Thyroid gland (tissue), 4 donors: ENCODE measurements around the gene CCNK. TPM values are rescaled to one million over a fixed set of nuclear protein-coding genes. Genes with fewer than 3 reads are reported as not detected.
A peak's percentile ranks its signal among the peaks of the same experiment; 100 is the strongest.

Experiments
- DNase-seq, 2 donors: peaks; one replicate each; pipeline ENCODE4 v3.0.0-alpha.2; 2019
- H3K27ac ChIP-seq, 3 donors: fragments of 200-600 bp; sonication (generic); 1 replicate in 2 of 3; 2 replicates in 1 of 3; pipeline ENCODE4 v1.5.1; 2016 to 2019; ENCODE audit warnings: mild to moderate bottlenecking in 1 of 3, moderate library complexity in 1 of 3
- H3K27me3 ChIP-seq: fragments of 200-600 bp; sonication (generic); one replicate; pipeline ENCODE4 v1.5.1; 2019
- H3K36me3 ChIP-seq, 2 donors: fragments of 200-600 bp; sonication (generic); one replicate each; pipeline ENCODE4 v1.5.1; 2016 to 2019
- H3K4me1 ChIP-seq, 2 donors: fragments of 200-600 bp; sonication (generic); one replicate each; pipeline ENCODE4 v1.5.1; 2017 to 2019
- H3K4me3 ChIP-seq, 3 donors: fragments of 200-600 bp; sonication (generic); replicated peaks in 1 of 3; 1 replicate in 2 of 3; 2 replicates in 1 of 3; pipeline ENCODE4 v1.5.1; 2016; ENCODE audit warnings: mild to moderate bottlenecking in 1 of 3
- H3K9me3 ChIP-seq: fragments of 200-600 bp; sonication (generic); one replicate; pipeline ENCODE4 v1.5.1; 2017
- CTCF ChIP-seq, 6 experiments: fragments of 200-600 bp in 3 of 6; fragments of 450-650 bp in 3 of 6; sonication (generic) in 3 of 6; IDR thresholded peaks; one replicate each; pipeline ENCODE4 v1.5.1; 2016 to 2019; ENCODE audit warnings: antibody characterized with exemption in 6 of 6, mild to moderate bottlenecking in 2 of 6, inconsistent platforms in 1 of 6, moderate library complexity in 1 of 6
- POLR2A ChIP-seq, 2 donors: fragments of 450-650 bp; IDR thresholded peaks; one replicate each; pipeline ENCODE4 v1.6.1; 2017; ENCODE audit warnings: antibody characterized with exemption in 2 of 2, mild to moderate bottlenecking in 2 of 2, moderate library complexity in 1 of 2
- WGBS, 2 donors: methylation state at CpG; one replicate each; pipeline ENCODE4 v1.1.5; 2017; 5-methylcytosine and 5-hydroxymethylcytosine counted together
- intact Hi-C: fragments of 100-400 bp; cut with DNase I; formaldehyde crosslinking; loops from one replicate; pipeline ENCODE4 v1.15.1; 2023
- total RNA-seq, 4 donors: library from RNA; depleted of rRNA; stranded (reverse); fragments of >200 nt; gene quantifications; one replicate each; pipeline ENCODE4 v1.2.3, GENCODE V29; 2016

CCNK gene
- total RNA-seq, 4 donors from 2014 or later = 14.4 to 36.9 (median 24.4) TPM

GRCh38 chr14:99463974-99464373 is 17.2 kb upstream of the CCNK start:
- no peak overlapping the region for H3K4me3 ChIP-seq
- no peak overlapping the region for H3K27ac ChIP-seq
- no peaks in the 10 kb centered on the region for H3K9me3 ChIP-seq
- WGBS, 2 donors = 87 to 90% methylated on average over 4 of the region's 4 CpGs
- TF ChIP-seq POLR2A (IDR thresholded peaks at IDR 0.05) (no peak), CTCF (IDR thresholded peaks at IDR 0.05) (no peak)
- H3K36me3 ChIP-seq = peaks cover 22 to 36% of the 10 kb centered on the region in 2 donors
- intact Hi-C loops = no loop called here
- no peak for DNase-seq
- H3K27me3 ChIP-seq = no peaks in the 10 kb centered on the region
- peaks cover 13 to 14% of the 10 kb centered on the region in 2 donors for H3K4me1 ChIP-seq

- H3K36me3 ChIP-seq = peaks cover 21 to 27% of the 10 kb centered on the region in 2 donors
- no peak overlapping the region for H3K4me3 ChIP-seq
- 89 to 91% methylated on average over 9 of the region's 9 CpGs for WGBS, 2 donors
- TF ChIP-seq CTCF (IDR thresholded peaks at IDR 0.05) = no peak
- no peak for TF ChIP-seq POLR2A (IDR thresholded peaks at IDR 0.05)
- intact Hi-C loops = no loop called here
- no peaks in the 10 kb centered on the region for H3K9me3 ChIP-seq
- no peak overlapping the region for H3K27ac ChIP-seq
- peaks cover 13 to 14% of the 10 kb centered on the region in 2 donors for H3K4me1 ChIP-seq
- no peak for DNase-seq
- H3K27me3 ChIP-seq = no peaks in the 10 kb centered on the region
Observed at GRCh38 chr14:99465288-99465687, 15.9 kb upstream of the CCNK start.

GRCh38 chr14:99466758-99467157 is 14.5 kb upstream of the CCNK start:
- H3K27me3 ChIP-seq = no peaks in the 10 kb centered on the region
- H3K27ac ChIP-seq = no peak overlapping the region
- intact Hi-C loops = no loop called here
- no peaks in the 10 kb centered on the region for H3K9me3 ChIP-seq
- TF ChIP-seq POLR2A (IDR thresholded peaks at IDR 0.05) (no peak), CTCF (IDR thresholded peaks at IDR 0.05) (no peak)
- DNase-seq = no peak
- WGBS, 2 donors = 87 to 92% methylated on average over 3 of the region's 3 CpGs
- H3K36me3 ChIP-seq = peaks cover 17 to 18% of the 10 kb centered on the region in 2 donors
- H3K4me3 ChIP-seq = no peak overlapping the region
- peaks cover 13 to 14% of the 10 kb centered on the region in 2 donors for H3K4me1 ChIP-seq

- whole genome bisulfite sequencing, 2 donors = 59 to 74% methylated on average over 9 of the region's 9 CpGs
- H3K4me1 ChIP-seq = peaks cover 13 to 14% of the 10 kb centered on the region in 2 donors
Observed at GRCh38 chr14:99467336-99468078, 13.7 kb upstream of the CCNK start.

More at GRCh38 chr14:99467336-99468078, 13.7 kb upstream of the CCNK start:
- TF ChIP-seq CTCF (IDR thresholded peaks at IDR 0.05) (no peak), POLR2A (IDR thresholded peaks at IDR 0.05) (no peak)
- intact Hi-C loops = no loop called here
- Histone ChIP-seq H3K36me3 (peaks cover 13 to 15% of the 10 kb centered on the region in 2 donors), H3K9me3 (no peaks in the 10 kb centered on the region), H3K27ac (no peak overlapping the region), H3K27me3 (no peaks in the 10 kb centered on the region), H3K4me3 (no peak overlapping the region)
- peak; percentile 13 to 17 for DNase-seq
